H9 (cell line): ENCODE results near the gene EVL. TPM values are rescaled to one million over a fixed set of nuclear protein-coding genes. Genes with fewer than 3 reads are reported as not detected.

Experiments used
- DNase-seq: peaks from one replicate; pipeline ENCODE4 v3.0.0-alpha.2; 2017
- H2AFZ ChIP-seq: one replicate; pipeline ENCODE4 v1.6.1; 2013; ENCODE audit warnings: mild to moderate bottlenecking, low read length, control low read depth, moderate library complexity
- H2AK5ac ChIP-seq: 2 replicates; pipeline ENCODE4 v1.6.1; 2013; ENCODE audit warnings: low read length, control low read depth, mixed read lengths; ENCODE audit not compliant: insufficient read length
- H2BK120ac ChIP-seq: one replicate; pipeline ENCODE4 v1.6.1; 2013; ENCODE audit warnings: low read depth, mild to moderate bottlenecking, low read length, control low read depth, inconsistent platforms; ENCODE audit not compliant: poor library complexity, severe bottlenecking
- H2BK12ac ChIP-seq: 2 replicates; pipeline ENCODE4 v1.6.1; 2013; ENCODE audit warnings: low read length, control low read depth, mixed read lengths, low read depth; ENCODE audit not compliant: insufficient read length
- H2BK15ac ChIP-seq: 2 replicates; pipeline ENCODE4 v1.6.1; 2013; ENCODE audit warnings: low read depth, low read length, control low read depth
- H2BK20ac ChIP-seq: one replicate; pipeline ENCODE4 v1.6.1; 2013; ENCODE audit warnings: low read depth, mild to moderate bottlenecking, low read length, control low read depth, inconsistent platforms; ENCODE audit not compliant: poor library complexity, severe bottlenecking
- H2BK5ac ChIP-seq: 2 replicates; pipeline ENCODE4 v1.6.1; 2013; ENCODE audit warnings: low read length, control low read depth, mixed read lengths; ENCODE audit not compliant: insufficient read length
- H3K14ac ChIP-seq: 2 replicates; pipeline ENCODE4 v1.6.1; 2013; ENCODE audit warnings: low read length, control low read depth; ENCODE audit not compliant: insufficient read depth
- H3K18ac ChIP-seq: 2 replicates; pipeline ENCODE4 v1.6.1; 2013; ENCODE audit warnings: low read depth, mild to moderate bottlenecking, mixed read lengths, low read length, control low read depth; ENCODE audit not compliant: insufficient read length
- H3K23ac ChIP-seq: 2 replicates; pipeline ENCODE4 v1.6.1; 2013; ENCODE audit warnings: low read length, control low read depth, mixed read lengths, low read depth; ENCODE audit not compliant: insufficient read length
- H3K23me2 ChIP-seq: 2 replicates; pipeline ENCODE4 v1.6.1; 2013; ENCODE audit warnings: low read depth, mild to moderate bottlenecking, mixed read lengths, low read length, control low read depth; ENCODE audit not compliant: insufficient read length, poor library complexity, severe bottlenecking
- H3K27ac ChIP-seq: 2 replicates; pipeline ENCODE4 v1.5.1; 2013; ENCODE audit warnings: low read length, control low read depth, mixed read lengths, low read depth; ENCODE audit not compliant: insufficient read length
- H3K27me3 ChIP-seq: 2 replicates; pipeline ENCODE4 v1.6.1; 2013; ENCODE audit warnings: low read length, control low read depth, inconsistent platforms; ENCODE audit not compliant: insufficient read depth
- H3K4ac ChIP-seq: 2 replicates; pipeline ENCODE4 v1.6.1; 2013; ENCODE audit warnings: low read depth, mild to moderate bottlenecking, control low read depth, inconsistent platforms, low read length, moderate library complexity
- H3K4me1 ChIP-seq: 2 replicates; pipeline ENCODE4 v1.6.1; 2013; ENCODE audit warnings: low read length, control low read depth, inconsistent platforms; ENCODE audit not compliant: insufficient read depth
- H3K4me2 ChIP-seq: 2 replicates; pipeline ENCODE4 v1.6.1; 2013; ENCODE audit warnings: low read length, control low read depth, mixed read lengths; ENCODE audit not compliant: insufficient read length, insufficient read depth
- H3K56ac ChIP-seq: 2 replicates; pipeline ENCODE4 v1.6.1; 2013; ENCODE audit warnings: low read depth, mild to moderate bottlenecking, mixed read lengths, low read length, control low read depth; ENCODE audit not compliant: insufficient read length
- H3K79me1 ChIP-seq: 2 replicates; pipeline ENCODE4 v1.6.1; 2013; ENCODE audit warnings: low read depth, mild to moderate bottlenecking, moderate library complexity, low read length, control low read depth, inconsistent platforms; ENCODE audit not compliant: insufficient read depth, poor library complexity, severe bottlenecking
- H3K79me2 ChIP-seq: 2 replicates; pipeline ENCODE4 v1.6.1; 2013; ENCODE audit warnings: low read length, control low read depth, inconsistent platforms; ENCODE audit not compliant: insufficient read depth
- H3K9ac ChIP-seq: 2 replicates; pipeline ENCODE4 v1.6.1; 2013; ENCODE audit warnings: low read length, control low read depth, mixed read lengths; ENCODE audit not compliant: insufficient read length; ENCODE audit errors: extremely low read depth
- H3K9me3 ChIP-seq: one replicate; pipeline ENCODE4 v1.6.1; 2013; ENCODE audit warnings: low read depth, low read length, inconsistent platforms; ENCODE audit not compliant: control insufficient read depth
- H3T11ph ChIP-seq: one replicate; pipeline ENCODE4 v1.6.1; 2013; ENCODE audit warnings: mild to moderate bottlenecking, low read length, control low read depth, inconsistent platforms
- H4K20me1 ChIP-seq: one replicate; pipeline ENCODE4 v1.6.1; 2013; ENCODE audit not compliant: control insufficient read depth, insufficient read length, insufficient read depth
- H4K5ac ChIP-seq: 2 replicates; pipeline ENCODE4 v1.6.1; 2013; ENCODE audit warnings: low read depth, mild to moderate bottlenecking, mixed read lengths, low read length, control low read depth; ENCODE audit not compliant: insufficient read length
- H4K8ac ChIP-seq: replicated peaks from 2 replicates; pipeline ENCODE4 v1.6.1; 2013; ENCODE audit warnings: low read length, control low read depth, mixed read lengths, low read depth; ENCODE audit not compliant: insufficient read length
- H4K91ac ChIP-seq: 2 replicates; pipeline ENCODE4 v1.6.1; 2013; ENCODE audit warnings: low read depth, mild to moderate bottlenecking, moderate library complexity, mixed read lengths, low read length, control low read depth; ENCODE audit not compliant: insufficient read length
- H3K27ac Mint-ChIP-seq, 3 experiments: 2 replicates in 2 of 3; 3 replicates in 1 of 3; pipeline ENCODE4 v1.8.0; 2020 to 2021; ENCODE audit warnings: mixed read lengths in 3 of 3, mild to moderate bottlenecking in 1 of 3, moderate library complexity in 1 of 3
- H3K27me3 Mint-ChIP-seq: 2 replicates; pipeline ENCODE4 v1.8.0; 2021; ENCODE audit warnings: low read depth, mild to moderate bottlenecking, moderate library complexity, mixed read lengths
- H3K36me3 Mint-ChIP-seq, 3 experiments: 2 replicates in 2 of 3; 3 replicates in 1 of 3; pipeline ENCODE4 v1.8.0; 2020 to 2021; ENCODE audit warnings: low read depth in 3 of 3, mixed read lengths in 3 of 3; ENCODE audit not compliant: insufficient read depth in 1 of 3
- H3K4me1 Mint-ChIP-seq, 2 experiments: 2 replicates each; pipeline ENCODE4 v1.8.0; 2020; ENCODE audit warnings: mixed read lengths in 2 of 2
- H3K4me3 Mint-ChIP-seq, 2 experiments: 2 replicates in 1 of 2; 3 replicates in 1 of 2; pipeline ENCODE4 v1.8.0; 2020 to 2021; ENCODE audit warnings: mild to moderate bottlenecking in 2 of 2, mixed read lengths in 2 of 2, moderate library complexity in 1 of 2
- H3K9me3 Mint-ChIP-seq, 2 experiments: 2 replicates in 1 of 2; 3 replicates in 1 of 2; pipeline ENCODE4 v1.8.0; 2020; ENCODE audit warnings: mild to moderate bottlenecking in 2 of 2, mixed read lengths in 2 of 2, moderate library complexity in 1 of 2
- WGBS: extraction: QIAGEN DNeasy Blood & Tissue Kit; methylation state at CpG from one replicate; pipeline ENCODE4 v1.1.7; 2013; ENCODE audit warnings: missing lambda C conversion rate, low lambda C conversion rate, mixed read lengths; ENCODE audit not compliant: insufficient read length; ENCODE audit errors: extremely low coverage; 5-methylcytosine and 5-hydroxymethylcytosine counted together
- total RNA-seq: library from RNA; stranded (reverse); gene quantifications from 2 replicates; pipeline ENCODE4 v1.2.1, GENCODE V29; 2021
- TF ChIP-seq, protein P1 (sequence below): fragments of 200-600 bp; sonication (generic); conservative IDR thresholded peaks from 3 replicates; pipeline ENCODE4 v1.8.0; 2021; ENCODE audit warnings: antibody characterized with exemption, mild to moderate bottlenecking

The EVL gene
- total RNA-seq, 1 experiment from 2014 or later: 53.2 TPM

DNA sequence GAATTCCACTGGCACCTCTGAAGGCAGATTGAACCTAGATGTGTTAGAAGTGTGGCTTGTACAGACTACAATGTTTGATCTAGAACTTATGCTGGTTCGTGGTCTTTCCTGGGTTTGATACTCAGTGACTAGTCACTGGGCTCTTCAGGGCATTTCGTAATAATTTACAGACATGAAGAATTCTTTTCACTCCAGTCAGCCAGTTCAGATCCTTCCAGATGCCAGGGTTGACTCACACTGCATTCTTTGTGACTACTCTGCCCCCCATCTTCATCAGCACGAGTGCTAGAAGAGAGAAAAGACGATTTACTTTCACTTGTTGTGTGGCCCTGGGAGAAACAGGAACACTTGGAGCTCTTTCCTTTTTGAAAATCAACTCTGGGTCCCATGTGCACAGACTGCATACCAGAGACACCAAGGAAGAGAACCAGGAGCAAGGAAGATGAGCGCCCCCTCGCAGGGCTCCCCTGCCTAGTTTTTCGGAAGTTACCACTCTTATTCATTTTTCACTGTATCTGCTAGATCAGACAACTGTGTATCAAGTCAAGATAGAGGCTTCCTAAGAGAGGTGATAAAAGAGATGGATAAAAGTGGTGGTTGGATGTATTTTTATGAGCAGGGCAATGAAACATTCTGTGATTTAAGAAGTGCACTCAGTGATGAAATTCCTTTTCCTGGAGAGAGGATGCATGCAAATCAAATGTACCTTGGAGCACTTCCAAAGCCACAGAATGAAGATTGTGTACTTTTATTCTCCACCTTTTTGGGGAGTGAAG lies 33.5 kb upstream of the EVL start:
- no peaks in the 10 kb centered on the region for H3K79me2 ChIP-seq
- peaks cover 7% of the 10 kb centered on the region; the same call in 1 of the 2 replicates for H3K27me3 ChIP-seq
- H2BK120ac ChIP-seq: no peak overlapping the region
- no peaks in the 10 kb centered on the region for H3K4me1 ChIP-seq
- no peak overlapping the region for H3K18ac ChIP-seq
- H3K23me2 ChIP-seq: no peaks in the 10 kb centered on the region
- no peak overlapping the region for H2BK15ac ChIP-seq
- WGBS: no CpG with 5 or more reads among the region's 7 CpGs
- no peak overlapping the region for H2AK5ac ChIP-seq
- no peak overlapping the region for H3T11ph ChIP-seq
- peak overlapping the region in 1 of 3 experiments; percentile 28; a peak in 1 of 7 replicates for H3K27ac Mint-ChIP-seq
- no peaks in the 10 kb centered on the region for H3K36me3 Mint-ChIP-seq
- no peak overlapping the region for H3K4ac ChIP-seq
- H3K14ac ChIP-seq: no peak overlapping the region
- no peak overlapping the region for H2AFZ ChIP-seq
- H4K5ac ChIP-seq: no peak overlapping the region
- no peaks in the 10 kb centered on the region for H3K79me1 ChIP-seq
- H3K27me3 Mint-ChIP-seq: peaks cover 44% of the 10 kb centered on the region
- no peak overlapping the region for H3K4me3 Mint-ChIP-seq
- no peaks in the 10 kb centered on the region for H4K20me1 ChIP-seq
- no peak overlapping the region for H3K23ac ChIP-seq
- no peak overlapping the region for H4K8ac ChIP-seq
- H3K27ac ChIP-seq: no peak overlapping the region
- H2BK5ac ChIP-seq: no peak overlapping the region
- H3K9ac ChIP-seq: no peak overlapping the region
- no peaks in the 10 kb centered on the region; a peak in 1 of 5 replicates for H3K9me3 Mint-ChIP-seq
- H3K4me2 ChIP-seq: no peak overlapping the region
- DNase-seq: no peak
- no peaks in the 10 kb centered on the region for H3K9me3 ChIP-seq
- 0 out of 4 replicates have a peak, but pooled peaks cover 3 to 4% of the 10 kb centered on the region in 2 experiments for H3K4me1 Mint-ChIP-seq
- H3K56ac ChIP-seq: no peak overlapping the region
- no peak overlapping the region for H4K91ac ChIP-seq
- H2BK20ac ChIP-seq: no peak overlapping the region
- TF ChIP-seq, protein P1, sequence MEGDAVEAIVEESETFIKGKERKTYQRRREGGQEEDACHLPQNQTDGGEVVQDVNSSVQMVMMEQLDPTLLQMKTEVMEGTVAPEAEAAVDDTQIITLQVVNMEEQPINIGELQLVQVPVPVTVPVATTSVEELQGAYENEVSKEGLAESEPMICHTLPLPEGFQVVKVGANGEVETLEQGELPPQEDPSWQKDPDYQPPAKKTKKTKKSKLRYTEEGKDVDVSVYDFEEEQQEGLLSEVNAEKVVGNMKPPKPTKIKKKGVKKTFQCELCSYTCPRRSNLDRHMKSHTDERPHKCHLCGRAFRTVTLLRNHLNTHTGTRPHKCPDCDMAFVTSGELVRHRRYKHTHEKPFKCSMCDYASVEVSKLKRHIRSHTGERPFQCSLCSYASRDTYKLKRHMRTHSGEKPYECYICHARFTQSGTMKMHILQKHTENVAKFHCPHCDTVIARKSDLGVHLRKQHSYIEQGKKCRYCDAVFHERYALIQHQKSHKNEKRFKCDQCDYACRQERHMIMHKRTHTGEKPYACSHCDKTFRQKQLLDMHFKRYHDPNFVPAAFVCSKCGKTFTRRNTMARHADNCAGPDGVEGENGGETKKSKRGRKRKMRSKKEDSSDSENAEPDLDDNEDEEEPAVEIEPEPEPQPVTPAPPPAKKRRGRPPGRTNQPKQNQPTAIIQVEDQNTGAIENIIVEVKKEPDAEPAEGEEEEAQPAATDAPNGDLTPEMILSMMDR: no peak
- no peak overlapping the region for H2BK12ac ChIP-seq
